HUES6 (cell line): ENCODE results near the gene LCN1.
A peak's percentile ranks its signal among the peaks of the same experiment; 100 is the strongest.

Experiments used
- H3K27ac ChIP-seq: 2 replicates; pipeline ENCODE4 v1.7.0; 2013; ENCODE audit warnings: low read depth, mild to moderate bottlenecking, low read length, inconsistent platforms
- H3K27me3 ChIP-seq: 2 replicates; pipeline ENCODE4 v1.6.1; 2013; ENCODE audit warnings: low read length; ENCODE audit not compliant: control insufficient read depth, insufficient read depth
- H3K36me3 ChIP-seq: 2 replicates; pipeline ENCODE4 v1.6.1; 2013; ENCODE audit warnings: low read length; ENCODE audit not compliant: control insufficient read depth, insufficient read depth
- H3K4me1 ChIP-seq: 2 replicates; pipeline ENCODE4 v1.6.1; 2013; ENCODE audit warnings: low read length; ENCODE audit not compliant: control insufficient read depth, insufficient read depth
- H3K4me3 ChIP-seq: 2 replicates; pipeline ENCODE4 v1.5.1; 2013; ENCODE audit warnings: low read depth, low read length
- H3K9ac ChIP-seq: one replicate; pipeline ENCODE4 v1.6.1; 2013; ENCODE audit warnings: mild to moderate bottlenecking, low read length
- H3K9me3 ChIP-seq: 2 replicates; pipeline ENCODE4 v1.6.1; 2013; ENCODE audit warnings: low read depth, low read length; ENCODE audit not compliant: control insufficient read depth, insufficient read depth

The LCN1 gene

GRCh38 chr9:135519179-135519971 lies 1.9 kb upstream of the LCN1 start:
- H3K9ac ChIP-seq, result no peak overlapping the region
- peaks cover 2% of the 10 kb centered on the region; the same call in 1 of the 2 replicates for H3K9me3 ChIP-seq
- H3K4me3 ChIP-seq, result no peak overlapping the region
- peaks cover 17% of the 10 kb centered on the region; the same call in 1 of the 2 replicates for H3K4me1 ChIP-seq
- no peak overlapping the region for H3K27ac ChIP-seq
- H3K36me3 ChIP-seq, result no peaks in the 10 kb centered on the region
- no peaks in the 10 kb centered on the region for H3K27me3 ChIP-seq

DNA sequence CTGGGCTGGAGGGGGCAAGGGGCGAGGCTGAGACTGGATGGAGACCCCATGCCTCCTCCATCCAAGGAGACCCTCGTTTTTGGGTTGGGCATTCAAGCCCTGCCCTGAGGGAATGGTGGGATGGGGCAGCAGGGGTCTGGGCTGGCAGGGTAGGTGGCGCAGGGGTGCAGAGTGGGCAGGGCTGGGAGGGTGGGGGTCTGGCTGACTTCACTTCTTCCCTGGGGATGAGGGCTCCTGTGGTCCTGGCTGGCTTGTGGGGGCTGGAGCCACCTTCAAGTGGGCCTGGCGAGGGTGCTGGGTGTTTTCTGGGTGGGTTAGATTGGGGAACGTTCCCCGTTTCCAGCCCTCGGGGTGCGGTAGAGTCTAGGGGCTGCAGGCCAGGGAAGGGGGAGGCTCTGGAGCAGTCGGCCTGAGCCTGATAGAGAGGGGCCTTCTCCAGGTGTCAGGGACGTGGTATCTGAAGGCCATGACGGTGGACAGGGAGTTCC lies 412 bp downstream of the LCN1 start:
- Histone ChIP-seq H3K27ac (no peak overlapping the region), H3K27me3 (no peaks in the 10 kb centered on the region; the same call in 1 of the 2 replicates), H3K4me3 (no peak overlapping the region), H3K36me3 (no peaks in the 10 kb centered on the region), H3K9me3 (peaks cover 2% of the 10 kb centered on the region; the same call in 1 of the 2 replicates), H3K9ac (no peak overlapping the region), H3K4me1 (peaks cover 20% of the 10 kb centered on the region)

GRCh38 chr9:135522137-135522877 lies 1.1 kb downstream of the LCN1 start:
- H3K27ac ChIP-seq, result no peak overlapping the region
- no peak overlapping the region for H3K4me3 ChIP-seq
- H3K9me3 ChIP-seq, result peaks cover 2% of the 10 kb centered on the region; the same call in 1 of the 2 replicates
- no peaks in the 10 kb centered on the region for H3K36me3 ChIP-seq
- H3K4me1 ChIP-seq, result peaks cover 26% of the 10 kb centered on the region
- no peaks in the 10 kb centered on the region; the same call in 1 of the 2 replicates for H3K27me3 ChIP-seq
- H3K9ac ChIP-seq, result no peak overlapping the region

- Histone ChIP-seq H3K4me3 (no peak overlapping the region), H3K27ac (no peak overlapping the region), H3K9me3 (peaks cover 2% of the 10 kb centered on the region; the same call in 1 of the 2 replicates), H3K4me1 (peaks cover 26% of the 10 kb centered on the region), H3K9ac (no peak overlapping the region), H3K27me3 (no peaks in the 10 kb centered on the region; the same call in 1 of the 2 replicates), H3K36me3 (no peaks in the 10 kb centered on the region)
Measured at GRCh38 chr9:135522931-135523330, 1.7 kb downstream of the LCN1 start.

- Histone ChIP-seq H3K27ac (no peak overlapping the region; the same call in 1 of the 2 replicates), H3K27me3 (no peaks in the 10 kb centered on the region; the same call in 1 of the 2 replicates), H3K9ac (no peak overlapping the region), H3K4me1 (peaks cover 26% of the 10 kb centered on the region), H3K4me3 (no peak overlapping the region), H3K36me3 (no peaks in the 10 kb centered on the region), H3K9me3 (peaks cover 2% of the 10 kb centered on the region; the same call in 1 of the 2 replicates)
Measured at GRCh38 chr9:135523521-135524129, 2.4 kb downstream of the LCN1 start.

GRCh38 chr9:135524130-135524861 lies 3.1 kb downstream of the LCN1 start:
- H3K4me1 ChIP-seq, result peaks cover 26% of the 10 kb centered on the region
- H3K27me3 ChIP-seq, result no peaks in the 10 kb centered on the region; the same call in 1 of the 2 replicates
- H3K4me3 ChIP-seq, result no peak overlapping the region
- peaks cover 2% of the 10 kb centered on the region; the same call in 1 of the 2 replicates for H3K9me3 ChIP-seq
- no peak overlapping the region for H3K9ac ChIP-seq
- no peaks in the 10 kb centered on the region for H3K36me3 ChIP-seq
- H3K27ac ChIP-seq, result no peak overlapping the region

GRCh38 chr9:135525241-135526088 lies 4.2 kb downstream of the LCN1 start:
- Histone ChIP-seq H3K4me3 (no peak overlapping the region), H3K4me1 (peaks cover 26% of the 10 kb centered on the region), H3K27ac (no peak overlapping the region), H3K36me3 (no peaks in the 10 kb centered on the region), H3K27me3 (no peaks in the 10 kb centered on the region; the same call in 1 of the 2 replicates), H3K9me3 (no peaks in the 10 kb centered on the region), H3K9ac (no peak overlapping the region)

DNA sequence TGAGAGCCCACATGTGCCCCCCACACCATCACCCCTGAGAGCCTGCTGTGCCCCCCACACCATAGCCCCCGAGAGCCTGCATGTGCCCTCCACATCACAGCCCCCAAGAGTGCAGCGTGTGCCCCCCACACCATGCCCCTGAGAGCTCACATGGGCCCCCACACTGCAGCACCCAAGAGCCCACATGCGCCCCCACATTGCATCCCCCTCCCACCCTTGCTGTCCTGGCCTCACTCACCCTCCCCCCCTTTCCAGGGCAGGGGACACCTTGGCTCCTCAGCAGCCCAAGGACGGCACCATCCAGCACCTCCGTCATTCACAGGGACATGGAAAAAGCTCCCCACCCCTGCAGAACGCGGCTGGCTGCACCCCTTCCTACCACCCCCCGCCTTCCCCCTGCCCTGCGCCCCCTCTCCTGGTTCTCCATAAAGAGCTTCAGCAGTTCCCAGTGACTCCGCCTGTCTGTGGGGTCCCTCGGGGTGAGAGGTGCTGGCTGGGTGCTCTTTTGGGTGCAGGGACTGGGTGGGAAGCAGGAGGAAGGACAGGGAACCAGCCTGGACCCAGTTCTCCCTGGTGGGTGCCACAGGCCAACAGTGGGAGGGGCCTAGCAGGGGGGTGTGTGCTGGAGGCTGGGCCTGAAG lies 5.0 kb downstream of the LCN1 start:
- no peak overlapping the region for H3K27ac ChIP-seq
- no peaks in the 10 kb centered on the region for H3K9me3 ChIP-seq
- H3K27me3 ChIP-seq, result no peaks in the 10 kb centered on the region; the same call in 1 of the 2 replicates
- no peaks in the 10 kb centered on the region for H3K36me3 ChIP-seq
- no peak overlapping the region for H3K9ac ChIP-seq
- peaks cover 26% of the 10 kb centered on the region for H3K4me1 ChIP-seq
- no peak overlapping the region for H3K4me3 ChIP-seq

DNA sequence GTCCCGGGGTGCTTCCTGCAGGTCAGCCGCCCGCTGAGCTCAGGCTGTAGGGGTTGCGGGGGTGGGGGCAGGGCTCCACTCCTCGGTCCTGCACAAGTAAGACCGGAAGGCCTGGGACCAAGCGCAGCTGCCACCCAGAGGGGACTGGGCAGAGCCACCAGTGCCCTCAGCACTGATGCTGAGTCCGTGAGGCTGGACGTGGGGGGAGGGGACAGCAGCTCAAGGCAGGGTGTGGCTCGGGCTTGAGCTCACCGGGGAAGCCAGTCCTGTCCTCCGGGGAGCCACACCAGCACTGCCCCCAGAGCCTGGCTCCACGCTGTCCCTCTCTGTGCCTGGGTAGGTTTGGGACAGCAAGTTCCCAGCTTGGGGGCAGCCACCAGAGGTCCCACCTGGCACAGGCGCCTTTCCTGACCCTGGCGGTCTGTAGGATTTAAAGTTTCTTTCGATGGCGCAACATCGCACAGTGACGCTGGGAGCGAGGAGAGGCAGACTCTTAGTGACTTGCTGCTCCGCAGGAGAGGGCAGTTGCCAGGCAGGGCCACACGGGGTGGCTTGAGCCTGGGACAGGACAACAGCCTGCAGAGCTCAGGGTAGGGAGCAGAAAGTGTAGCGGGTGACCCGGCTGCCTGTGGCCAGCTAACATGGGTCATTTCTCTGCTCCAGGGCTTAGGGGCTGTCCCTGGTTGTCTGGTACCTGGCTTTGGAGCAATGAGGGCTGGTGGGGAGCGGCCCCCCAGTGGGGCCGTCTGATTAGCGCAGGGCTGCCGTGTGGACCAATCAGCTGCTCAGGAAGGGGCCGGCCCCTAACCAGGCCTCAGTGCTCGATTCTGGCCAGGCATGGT lies 5.7 kb downstream of the LCN1 start:
- no peak overlapping the region for H3K9ac ChIP-seq
- no peaks in the 10 kb centered on the region for H3K36me3 ChIP-seq
- H3K4me1 ChIP-seq, result peaks cover 26% of the 10 kb centered on the region
- no peaks in the 10 kb centered on the region for H3K9me3 ChIP-seq
- no peak overlapping the region for H3K27ac ChIP-seq
- H3K4me3 ChIP-seq, result peak overlapping the region; percentile 18; the same call in 1 of the 2 replicates
- no peaks in the 10 kb centered on the region; the same call in 1 of the 2 replicates for H3K27me3 ChIP-seq
